Activated CD8-positive, alpha-beta memory T cell treated with anti-CD3 and anti-CD28 coated beads, Interleukin-2, amount 50 U/mL, for 1 hour (primary cell): ENCODE results near the gene IQGAP2.
"Not testable (repeated sequence)": the region's sequence is repeated elsewhere in the genome, so short reads cannot be mapped to it uniquely, and the experiment has no call there.

Experiments used
- DNase-seq: peaks from one replicate; pipeline ENCODE4 v3.0.0-alpha.2; 2020; ENCODE audit errors: extremely low read depth

IQGAP2 gene

DNA sequence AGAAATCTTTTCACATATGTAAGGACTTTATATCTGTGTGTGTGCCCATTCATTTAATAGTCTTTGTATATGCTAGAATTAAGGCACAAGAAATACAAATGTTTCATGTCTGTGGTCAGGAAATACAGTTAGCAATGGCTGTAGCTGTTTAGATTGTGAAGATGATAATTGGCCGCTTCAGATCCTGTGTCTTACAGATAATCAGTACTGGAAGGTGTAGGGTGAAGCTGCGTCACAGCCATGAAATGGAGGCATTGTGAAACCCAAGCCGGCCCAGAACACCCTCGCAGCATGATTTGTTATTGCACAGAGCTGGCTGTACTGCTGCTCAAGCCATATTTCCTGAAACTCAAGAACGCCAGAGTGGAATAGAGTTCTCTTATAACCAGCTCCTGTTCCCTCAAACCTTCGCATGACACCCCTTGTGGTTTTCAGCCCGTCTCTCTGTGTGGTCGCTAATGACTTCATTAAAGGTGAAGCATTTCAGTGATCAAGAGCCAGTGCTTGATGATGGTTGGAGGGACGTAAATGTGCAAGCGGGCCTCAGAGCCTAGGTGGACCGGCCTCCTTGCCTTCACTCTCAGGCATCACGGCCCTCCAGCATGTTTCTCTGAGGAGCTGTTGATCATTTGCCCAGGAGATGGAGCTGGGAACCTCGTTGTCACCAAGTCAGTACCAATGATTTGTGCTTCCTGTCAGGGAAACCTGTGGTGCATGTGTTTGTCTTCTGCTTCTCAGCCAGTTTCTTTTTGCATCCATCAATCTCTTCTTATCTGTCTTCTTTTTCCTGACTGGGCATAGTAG, 140.0 kb downstream of the IQGAP2 start:
- peak; percentile 28 for DNase-seq

DNA sequence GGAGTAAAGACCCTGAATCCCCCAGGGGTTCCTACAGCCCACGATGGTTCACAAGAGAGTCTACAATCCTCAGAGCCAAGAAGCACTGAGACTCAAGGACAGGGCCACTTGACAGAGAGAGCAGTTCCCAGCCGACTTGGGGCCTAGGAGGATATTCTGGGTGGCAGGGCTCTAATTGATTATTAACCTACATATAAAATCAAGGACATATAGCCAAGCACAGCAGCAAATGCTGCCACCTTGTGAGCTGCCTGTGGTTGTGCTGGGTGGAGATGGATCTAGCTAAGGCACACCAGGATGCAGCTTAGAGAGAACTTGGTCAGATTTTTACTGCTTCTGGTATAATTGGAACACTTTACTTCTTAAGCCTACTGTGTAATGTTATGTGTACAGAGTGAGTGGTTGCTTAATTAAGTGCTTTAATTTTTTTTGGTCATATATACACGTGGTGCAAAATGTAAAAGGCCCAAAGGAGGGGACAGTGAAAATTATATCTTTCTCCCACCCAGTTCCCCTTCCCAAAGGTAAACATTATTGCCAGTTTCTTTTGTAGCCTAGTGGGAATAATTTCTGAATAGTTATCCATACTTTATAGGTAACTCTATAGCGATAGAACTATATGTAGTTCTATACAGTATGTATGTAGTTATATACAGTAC, 141.3 kb downstream of the IQGAP2 start:
- no peak for DNase-seq

DNA sequence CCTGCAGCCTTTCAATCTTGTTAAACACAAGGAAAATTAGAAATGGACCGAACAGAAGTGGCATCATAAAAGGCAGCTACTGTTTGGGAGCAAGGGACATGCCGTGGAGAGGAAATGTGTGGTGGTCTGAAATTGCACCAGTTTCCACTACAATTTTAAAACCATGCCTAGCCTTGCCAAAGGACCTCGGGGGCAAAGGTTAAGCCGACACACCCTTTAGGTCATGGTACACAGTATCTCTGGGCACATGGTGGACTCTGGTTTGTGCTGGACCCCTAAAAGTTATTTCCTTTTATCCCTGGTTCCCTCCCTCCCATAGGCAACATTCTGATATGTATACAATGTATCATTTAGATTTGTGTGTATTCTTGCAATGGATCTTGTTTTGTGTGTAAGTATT, 142.1 kb downstream of the IQGAP2 start:
- DNase-seq: no peak

DNA sequence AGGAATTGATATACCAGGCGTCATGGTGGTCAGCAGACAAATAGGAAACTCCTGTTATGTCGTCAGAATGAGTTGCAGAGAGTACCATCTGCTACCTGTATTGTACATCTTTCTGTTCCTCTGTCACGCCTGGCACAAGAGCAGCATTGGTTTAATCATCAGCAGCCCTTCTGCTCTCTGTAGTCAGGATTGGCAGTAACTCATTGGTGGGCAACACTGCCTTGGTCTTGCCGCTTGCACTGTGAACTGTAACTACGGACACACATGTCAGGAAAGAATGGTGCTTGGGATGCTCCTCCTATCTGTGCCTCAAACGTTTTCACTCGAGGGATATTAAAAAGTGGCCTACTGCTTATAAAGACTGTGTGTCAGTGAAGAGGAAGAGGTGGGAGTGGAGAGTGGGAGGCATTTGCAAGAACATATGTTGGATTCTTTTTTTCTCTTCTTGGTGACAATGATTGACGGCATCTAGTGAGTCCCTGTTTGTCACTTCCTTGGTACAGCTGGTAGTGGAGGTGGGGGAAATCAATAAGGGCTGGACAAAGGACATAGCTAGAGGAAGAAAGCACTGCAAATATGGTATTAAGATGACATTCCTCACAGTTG, 143.5 kb downstream of the IQGAP2 start:
- no peak for DNase-seq

DNA sequence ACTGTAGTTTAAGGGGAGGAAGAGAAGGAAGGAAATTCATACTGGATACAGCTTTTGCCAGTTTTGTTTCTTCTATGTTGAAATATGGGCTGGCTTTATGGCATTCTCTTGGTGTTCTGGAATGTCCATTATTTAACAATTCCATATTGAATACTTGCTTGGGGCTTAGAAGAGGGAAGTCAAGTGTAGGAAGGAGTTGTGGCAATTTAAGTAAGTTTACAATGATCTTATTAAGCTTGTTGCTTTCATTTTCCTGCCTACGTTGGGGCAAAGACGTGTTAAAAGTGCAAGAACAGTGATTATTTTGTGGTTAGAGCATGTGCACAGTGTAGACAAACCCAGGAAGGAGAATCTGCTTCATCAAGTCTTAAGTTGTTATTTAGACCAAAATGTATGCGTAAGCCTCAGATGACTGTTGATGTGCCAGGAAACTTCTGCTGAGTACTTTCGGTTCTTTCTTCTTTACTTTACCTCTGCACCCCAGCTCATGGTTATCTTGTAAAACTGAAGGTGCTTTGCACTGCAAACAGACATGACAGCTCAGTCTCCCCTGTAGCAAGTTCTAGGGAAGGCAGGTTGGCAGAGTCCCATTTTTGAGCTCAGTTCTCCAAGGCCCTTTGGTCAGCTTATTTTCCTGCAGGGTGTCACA, 144.3 kb downstream of the IQGAP2 start:
- DNase-seq: peak; percentile 31

DNA sequence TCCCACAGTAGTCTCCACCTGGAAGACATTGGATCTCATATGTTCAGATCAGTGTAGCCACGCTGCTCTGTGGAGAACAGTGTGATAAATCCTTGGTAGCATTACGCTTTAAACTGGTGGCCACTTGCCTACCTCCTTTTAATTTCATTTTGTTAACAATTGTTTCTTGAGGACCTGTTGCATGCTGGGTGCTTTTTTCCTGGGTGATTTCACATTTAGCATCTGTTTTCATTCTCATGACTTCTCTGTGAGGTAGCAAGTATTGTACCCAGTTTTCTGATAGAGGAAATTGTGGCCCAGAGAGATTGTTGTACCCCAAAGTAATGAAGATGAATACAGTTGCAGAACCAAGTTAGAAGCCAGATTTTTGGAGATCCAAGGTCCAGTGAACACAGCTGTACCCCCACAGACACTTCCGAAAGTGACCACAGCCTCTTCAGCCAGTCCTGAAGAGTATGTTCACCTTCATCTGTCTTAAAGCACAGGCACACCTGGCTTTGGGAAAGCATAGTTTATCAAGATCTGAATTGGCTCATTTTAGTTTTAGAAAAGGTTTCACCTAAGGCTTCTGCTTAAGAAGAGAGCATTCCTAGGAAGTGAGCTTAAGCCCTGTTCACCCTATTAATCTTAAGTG, 144.9 kb downstream of the IQGAP2 start:
- DNase-seq: no peak

DNA sequence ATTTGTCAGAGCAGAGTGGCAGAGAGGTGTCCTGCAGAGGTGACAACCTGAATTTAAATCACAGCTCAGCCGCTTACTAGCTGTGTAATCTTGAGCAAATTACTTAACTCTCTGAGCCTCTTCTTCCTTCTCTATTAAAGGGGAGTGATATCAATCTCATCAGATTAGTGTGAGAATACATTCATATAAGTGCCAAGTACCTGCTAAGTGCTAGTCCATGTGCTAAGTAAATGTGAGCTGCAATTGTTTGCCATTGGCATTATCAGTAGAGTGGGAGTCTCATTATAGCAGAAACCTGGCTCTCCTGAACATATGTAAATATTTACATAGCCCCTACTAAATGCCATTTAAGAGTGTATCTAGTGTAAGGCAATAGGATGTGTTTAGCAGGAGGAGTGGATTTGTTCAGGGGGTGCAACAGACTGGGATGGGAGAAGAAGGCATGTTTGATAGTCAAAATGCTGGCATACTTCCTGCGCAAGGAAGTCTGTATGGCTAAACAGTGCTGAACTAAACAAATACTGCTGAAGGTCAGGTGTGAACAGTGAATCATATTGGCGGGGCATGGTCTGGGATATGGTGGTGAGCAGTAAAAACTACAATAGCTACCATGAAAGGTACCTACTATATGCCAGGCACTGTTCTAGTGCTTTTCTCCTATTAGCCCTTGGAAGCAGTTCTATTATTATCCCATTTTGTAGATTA, 145.6 kb downstream of the IQGAP2 start:
- no peak for DNase-seq

DNA sequence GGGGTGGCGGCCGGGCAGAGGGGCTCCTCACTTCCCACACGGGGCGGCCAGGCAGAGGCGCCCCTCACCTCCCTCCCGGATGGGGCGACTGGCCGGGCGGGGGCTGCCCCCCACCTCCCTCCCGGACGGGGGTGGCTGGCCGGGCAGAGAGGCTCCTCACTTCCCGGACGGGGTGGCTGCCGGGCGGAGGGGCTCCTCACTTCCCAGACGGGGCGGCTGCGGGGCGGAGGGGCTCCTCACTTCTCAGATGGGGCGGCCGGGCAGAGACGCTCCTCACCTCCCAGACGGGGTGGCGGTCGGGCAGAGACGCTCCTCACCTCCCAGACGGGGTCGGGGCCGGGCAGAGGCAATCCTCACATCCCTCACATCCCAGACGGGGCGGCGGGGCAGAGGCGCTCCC, 147.8 kb downstream of the IQGAP2 start:
- DNase-seq: not testable (repeated sequence)

DNA sequence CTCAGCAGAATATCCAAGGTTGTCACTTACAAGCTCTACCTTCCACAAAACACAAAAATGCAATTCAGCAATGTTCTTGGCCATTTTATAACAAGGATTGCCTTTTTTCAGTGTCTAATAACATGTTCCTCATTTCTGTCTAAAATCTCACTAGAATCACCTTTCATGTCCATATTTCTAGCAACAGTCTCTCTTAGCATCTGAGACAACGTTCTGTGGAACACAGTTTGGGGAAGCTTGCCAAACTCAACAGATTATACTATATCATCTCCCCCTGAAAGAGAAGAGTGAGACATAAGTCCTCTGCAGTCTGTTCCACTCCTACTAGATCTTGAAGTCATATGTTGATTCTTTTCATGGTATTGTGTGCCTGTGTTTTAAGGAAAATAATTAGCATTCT, 149.5 kb downstream of the IQGAP2 start:
- no peak for DNase-seq

DNA sequence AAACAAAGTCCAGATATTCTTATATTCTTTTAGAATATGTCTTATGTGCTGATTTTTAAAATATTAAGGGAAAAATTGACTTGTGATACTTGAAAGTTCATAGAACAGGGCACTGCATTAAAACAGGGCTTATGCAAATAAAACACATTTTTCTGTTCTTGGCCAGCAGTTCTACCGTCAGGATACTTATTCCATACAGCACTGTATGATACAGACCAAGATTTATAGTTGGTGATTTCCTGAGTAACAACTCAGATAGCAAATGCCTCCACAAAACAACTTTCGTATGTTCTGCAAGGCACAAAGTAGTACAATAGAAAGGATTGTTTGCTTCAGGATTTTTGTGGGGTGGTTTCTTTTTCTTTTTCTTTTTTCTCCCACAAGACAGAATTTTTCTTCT, 150.2 kb downstream of the IQGAP2 start:
- no peak for DNase-seq

DNA sequence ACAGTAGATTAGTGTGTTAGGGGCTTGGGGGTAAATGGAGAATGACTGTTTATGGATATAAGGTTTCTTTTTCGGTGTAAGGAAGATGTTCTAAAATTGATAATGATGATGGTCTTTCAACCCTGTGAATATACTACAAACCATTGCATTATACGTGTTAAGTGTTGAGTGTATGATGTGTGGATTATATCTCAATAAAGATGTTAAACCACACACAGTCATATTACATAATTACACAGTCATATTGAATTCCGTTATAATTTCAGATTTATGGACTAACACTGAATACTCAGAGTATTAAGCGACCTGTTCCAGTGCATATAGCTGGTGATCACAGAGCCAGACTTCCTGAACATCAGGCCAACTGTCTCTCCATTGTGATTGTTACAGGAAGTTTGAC, 152.0 kb downstream of the IQGAP2 start:
- DNase-seq: no peak

DNA sequence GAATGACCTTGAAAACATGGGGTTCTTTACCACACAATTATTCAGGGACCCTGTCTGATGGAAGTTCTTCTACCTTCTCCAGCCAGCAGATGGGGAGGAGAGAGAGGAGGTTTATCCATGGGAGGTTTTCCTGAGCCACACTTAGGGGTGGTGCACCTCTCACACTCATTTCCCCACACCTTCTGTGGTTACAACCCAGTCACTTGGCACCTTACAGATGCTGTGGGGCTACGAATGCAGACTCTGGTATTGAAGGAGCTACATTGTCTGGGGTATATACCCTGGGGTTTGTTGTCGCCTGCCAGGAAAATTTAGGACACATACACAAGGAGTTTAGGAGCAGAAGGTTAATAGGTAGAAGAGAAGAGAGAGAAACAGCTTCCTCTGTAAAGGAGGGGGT, 152.6 kb downstream of the IQGAP2 start:
- DNase-seq: no peak

DNA sequence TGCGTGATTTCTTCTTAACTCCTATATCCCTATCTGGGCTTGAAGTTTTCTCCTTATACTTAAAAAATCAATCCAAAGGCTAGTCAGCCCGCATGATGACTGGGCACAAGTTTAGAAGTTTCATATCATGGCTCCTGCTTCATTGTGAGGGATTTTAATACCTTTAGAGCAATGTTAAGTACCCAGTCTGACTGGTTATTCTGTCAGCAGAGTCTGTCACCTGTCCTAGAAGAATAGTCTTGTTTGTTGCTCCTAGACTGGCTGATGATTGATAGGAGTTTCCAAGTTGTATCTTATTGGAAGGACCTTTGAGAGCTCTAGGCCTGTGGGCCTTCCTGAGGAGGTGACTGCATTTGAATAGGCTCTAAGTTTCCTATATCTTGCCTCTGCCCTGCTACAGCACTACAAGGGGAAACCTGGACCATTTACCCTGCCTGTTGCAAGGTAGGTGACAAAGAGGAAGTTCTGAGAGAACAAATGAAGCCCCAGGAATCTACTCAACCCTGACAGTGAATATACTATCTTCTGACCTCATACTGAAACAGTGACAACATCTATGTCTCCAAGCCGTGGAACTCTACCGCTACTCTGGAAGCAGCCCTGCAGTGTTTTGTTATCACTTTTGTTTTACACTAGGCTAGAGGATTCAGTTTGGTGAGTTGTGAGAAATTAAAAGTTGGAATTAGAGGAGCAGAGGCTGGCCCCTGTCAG, 153.6 kb downstream of the IQGAP2 start:
- no peak for DNase-seq

DNA sequence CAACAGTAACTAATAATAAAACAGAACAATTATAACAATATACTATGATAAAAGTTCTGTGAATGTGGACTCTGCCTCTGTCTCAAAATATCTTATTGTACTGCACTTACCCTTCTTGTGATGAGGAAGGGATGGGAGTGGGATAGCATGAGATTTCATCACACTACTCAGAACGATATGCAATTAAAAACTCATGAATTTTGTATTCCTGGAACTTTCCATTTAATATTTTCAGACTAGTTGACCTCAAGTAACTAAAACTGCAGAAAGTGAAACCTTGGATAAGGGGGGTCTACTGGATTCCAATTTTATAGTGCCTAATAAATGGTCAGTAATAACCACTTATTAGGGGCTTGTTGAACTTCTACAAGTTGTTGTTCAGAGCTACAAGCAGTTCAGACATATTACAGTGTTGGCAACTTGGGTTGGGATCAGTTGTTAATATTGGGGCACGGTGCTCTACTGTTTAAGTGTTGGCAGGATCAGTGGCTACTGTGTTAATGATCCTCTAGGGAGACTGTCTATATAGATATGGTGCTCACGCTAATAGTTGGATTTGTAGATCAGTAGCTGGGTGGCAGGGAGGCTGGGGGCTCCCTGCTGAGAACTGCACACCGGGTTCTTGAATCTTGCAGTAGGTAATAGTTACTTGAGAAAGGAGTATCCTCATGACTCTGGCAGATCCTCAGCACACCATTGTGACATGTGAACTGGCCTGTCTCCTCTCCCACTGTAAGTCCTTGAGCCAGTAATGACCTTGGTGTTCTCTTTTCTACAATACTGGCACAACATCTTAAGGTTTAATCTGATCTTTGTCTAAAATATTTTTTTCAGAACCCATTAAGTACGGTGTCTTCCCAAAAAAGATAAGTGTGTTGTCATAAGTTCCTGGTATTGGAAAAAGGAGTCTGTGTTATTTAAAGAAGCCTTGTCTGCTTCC, 158.1 kb downstream of the IQGAP2 start:
- no peak for DNase-seq

DNA sequence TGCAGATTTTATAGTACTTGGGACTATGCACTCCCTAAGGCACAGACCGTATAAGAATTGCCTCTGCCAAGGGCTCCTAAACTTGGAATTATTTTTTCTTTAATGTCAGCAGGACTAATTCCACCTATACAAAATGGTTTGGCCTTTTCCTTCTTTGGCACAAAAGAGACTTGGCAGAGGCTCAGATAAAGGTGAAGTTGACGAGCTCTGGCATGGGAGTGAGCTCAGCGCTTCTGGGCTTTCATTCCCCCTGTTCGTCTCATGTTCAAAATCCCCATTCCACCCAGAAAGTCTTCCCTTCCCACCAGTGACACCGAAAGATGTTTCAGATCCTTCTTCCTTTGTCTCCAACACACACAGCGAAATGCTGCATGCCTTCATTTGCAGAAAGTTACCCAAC, 158.9 kb downstream of the IQGAP2 start:
- no peak for DNase-seq

DNA sequence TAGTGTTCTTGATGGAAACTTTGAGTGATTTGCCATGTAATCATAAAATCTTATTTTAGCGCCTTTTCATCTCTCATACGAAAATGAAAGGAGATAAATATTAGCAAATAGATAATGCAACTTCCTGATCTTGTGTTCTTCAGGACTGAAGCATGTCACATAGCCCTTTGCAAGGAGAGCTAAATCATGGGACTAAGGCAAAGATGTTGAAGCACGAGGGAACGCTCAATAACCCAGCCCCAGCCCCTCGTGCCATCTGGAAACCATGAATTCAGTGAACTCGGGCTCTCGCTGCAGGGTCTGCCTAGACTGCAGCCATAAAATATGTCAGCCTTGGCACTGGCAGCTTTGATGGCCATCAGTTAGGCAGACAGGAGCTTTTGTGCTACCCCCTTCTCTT, 161.9 kb downstream of the IQGAP2 start:
- no peak for DNase-seq

DNA sequence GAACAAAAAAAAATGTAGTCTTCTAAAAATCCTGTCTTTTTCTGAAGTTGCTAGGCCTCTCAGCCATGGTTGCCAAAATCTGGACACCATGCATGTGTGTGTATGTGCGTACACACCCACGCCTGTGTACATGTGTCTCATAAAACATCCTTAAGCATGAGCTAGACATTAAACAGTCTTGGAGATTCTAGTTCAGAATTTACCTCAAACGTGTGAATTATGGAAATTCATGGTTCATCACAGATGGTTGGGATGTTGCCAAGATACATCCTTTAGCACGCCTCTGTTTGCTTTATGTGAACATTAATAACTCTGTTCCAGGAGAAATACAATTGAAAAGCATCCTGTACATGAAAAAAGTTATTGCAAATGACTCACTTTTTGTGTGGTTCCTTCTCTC, 167.1 kb downstream of the IQGAP2 start:
- no peak for DNase-seq

DNA sequence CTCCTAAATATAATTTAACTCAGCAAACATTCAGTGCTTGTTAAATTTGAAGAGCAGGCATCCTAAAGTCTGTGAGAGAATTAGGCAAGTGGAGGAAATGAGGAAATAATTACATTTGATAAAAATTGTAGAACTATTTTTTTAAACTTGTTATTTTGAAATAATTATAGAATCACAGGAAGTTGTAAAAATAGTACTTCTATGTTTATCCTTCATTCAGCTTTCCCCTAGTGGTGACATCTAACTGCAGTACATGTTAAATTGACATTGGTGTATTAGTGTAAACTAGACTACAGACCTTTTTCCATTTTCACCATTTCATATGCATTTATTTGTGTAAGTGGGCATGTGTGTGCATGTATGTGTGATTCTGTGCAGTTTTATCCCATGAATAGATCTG, 168.5 kb downstream of the IQGAP2 start:
- DNase-seq: no peak

DNA sequence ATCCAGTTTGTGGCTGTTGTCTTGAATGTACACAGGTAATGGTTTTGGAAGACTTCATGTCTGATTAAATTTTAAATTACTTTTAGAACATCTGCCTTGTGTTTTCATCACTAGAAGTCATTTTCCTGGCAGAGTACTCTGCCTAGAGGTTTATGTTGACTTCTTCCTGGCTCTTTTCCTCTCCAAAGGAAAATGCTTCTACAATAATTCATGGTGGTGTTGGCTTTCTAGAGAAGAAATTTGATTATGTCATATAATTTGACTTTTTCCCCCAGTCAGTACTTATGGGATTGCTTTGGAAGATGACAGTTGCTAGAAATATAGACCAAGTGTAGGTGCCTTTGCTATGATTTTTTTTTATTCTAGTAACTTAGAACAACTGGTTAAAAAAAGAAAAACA, 173.4 kb downstream of the IQGAP2 start:
- no peak for DNase-seq

DNA sequence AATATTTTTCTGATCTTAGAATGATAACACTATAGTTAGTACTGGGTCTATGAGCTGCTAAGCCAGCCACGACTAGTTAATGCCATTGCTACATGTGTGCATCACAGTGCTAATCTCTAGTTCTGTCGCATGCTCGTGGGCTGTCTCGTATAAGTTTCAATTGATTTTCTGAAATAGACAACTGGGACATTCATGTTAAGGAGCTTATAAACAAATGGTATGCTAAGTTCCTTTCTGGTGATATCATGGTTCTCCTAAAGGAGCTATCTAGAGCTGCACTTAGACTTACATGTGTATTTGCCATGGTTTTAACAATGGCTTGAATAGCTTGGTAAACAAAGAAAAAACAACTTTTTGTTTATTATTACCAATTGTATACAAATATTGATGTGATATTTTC, 173.9 kb downstream of the IQGAP2 start:
- DNase-seq: no peak
